GM23338 (cell line): ENCODE results near the gene TCF20. TPM values are rescaled to one million over a fixed set of nuclear protein-coding genes. Genes with fewer than 3 reads are reported as not detected.

Source experiments
- ATAC-seq: fragments of 200-7000 bp; cut with Tn5 transposase; 3 replicates; pipeline ENCODE4 v1.9.1; 2020
- DNase-seq: peaks from one replicate; pipeline ENCODE4 v3.0.0-alpha.2; 2015; ENCODE audit warnings: low spot score
- H2AFZ ChIP-seq: fragments of 200-600 bp; sonication (generic); 2 replicates; pipeline ENCODE4 v1.8.0; 2016; ENCODE audit warnings: antibody characterized with exemption, mild to moderate bottlenecking, moderate library complexity
- H3F3A ChIP-seq: fragments of 200-600 bp; sonication (generic); replicated peaks from 2 replicates; pipeline ENCODE4 v1.8.0; 2017; ENCODE audit warnings: antibody characterized with exemption, mixed run types, low read depth
- H3K27ac ChIP-seq: fragments of 200-600 bp; sonication (generic); 2 replicates; pipeline ENCODE4 v1.6.1; 2016; ENCODE audit warnings: low read depth
- H3K27me3 ChIP-seq: fragments of 200-600 bp; sonication (generic); 2 replicates; pipeline ENCODE4 v1.8.0; 2016; ENCODE audit warnings: mild to moderate bottlenecking, mixed run types, moderate library complexity; ENCODE audit not compliant: insufficient read depth
- H3K36me3 ChIP-seq: fragments of 200-600 bp; sonication (generic); 2 replicates; pipeline ENCODE4 v1.8.0; 2016; ENCODE audit warnings: mild to moderate bottlenecking; ENCODE audit not compliant: insufficient read depth
- H3K4me1 ChIP-seq: fragments of 200-600 bp; sonication (generic); 2 replicates; pipeline ENCODE4 v1.8.0; 2016; ENCODE audit warnings: mild to moderate bottlenecking, moderate library complexity; ENCODE audit not compliant: insufficient read depth
- H3K4me2 ChIP-seq: fragments of 200-600 bp; sonication (generic); 2 replicates; pipeline ENCODE4 v1.7.1; 2017; ENCODE audit warnings: mixed run types
- H3K4me3 ChIP-seq: fragments of 200-600 bp; sonication (generic); 2 replicates; pipeline ENCODE4 v1.6.1; 2016; ENCODE audit warnings: mixed run types
- H3K79me2 ChIP-seq: fragments of 200-600 bp; sonication (generic); replicated peaks from 2 replicates; pipeline ENCODE4 v1.8.0; 2017; ENCODE audit warnings: mild to moderate bottlenecking; ENCODE audit not compliant: insufficient read depth
- H3K9me2 ChIP-seq: fragments of 200-600 bp; sonication (generic); 2 replicates; pipeline ENCODE4 v1.8.0; 2017; ENCODE audit not compliant: insufficient read depth
- H4K20me1 ChIP-seq: fragments of 200-600 bp; sonication (generic); replicated peaks from 2 replicates; pipeline ENCODE4 v1.8.0; 2017; ENCODE audit warnings: mild to moderate bottlenecking; ENCODE audit not compliant: insufficient read depth
- H3K27ac Mint-ChIP-seq: 2 replicates; pipeline ENCODE4 v1.8.0; 2020; ENCODE audit warnings: inconsistent platforms, mild to moderate bottlenecking, moderate library complexity, mixed read lengths
- H3K27me3 Mint-ChIP-seq: 3 replicates; pipeline ENCODE4 v1.8.0; 2022; ENCODE audit warnings: low read depth, mild to moderate bottlenecking, moderate library complexity, mixed read lengths, inconsistent platforms; ENCODE audit not compliant: insufficient read depth, poor library complexity
- H3K36me3 Mint-ChIP-seq: 3 replicates; pipeline ENCODE4 v1.8.0; 2021; ENCODE audit warnings: low read depth, mild to moderate bottlenecking, inconsistent platforms, moderate library complexity, mixed read lengths
- H3K4me1 Mint-ChIP-seq: 3 replicates; pipeline ENCODE4 v1.8.0; 2020; ENCODE audit warnings: mild to moderate bottlenecking, inconsistent platforms, mixed read lengths
- H3K4me3 Mint-ChIP-seq: 3 replicates; pipeline ENCODE4 v1.8.0; 2021; ENCODE audit warnings: moderate library complexity, mild to moderate bottlenecking, inconsistent platforms, mixed read lengths
- H3K9me3 Mint-ChIP-seq: 3 replicates; pipeline ENCODE4 v1.8.0; 2020; ENCODE audit warnings: moderate library complexity, mild to moderate bottlenecking, inconsistent platforms, mixed read lengths
- CREB1 ChIP-seq: fragments of 250-450 bp; sonication (Bioruptor Pico); IDR thresholded peaks from 2 replicates; pipeline ENCODE4 v1.5.0; 2020; ENCODE audit warnings: low read depth, mild to moderate bottlenecking, moderate library complexity
- ETS1 ChIP-seq: IDR thresholded peaks from 2 replicates; pipeline ENCODE4 v1.6.1; 2016; ENCODE audit warnings: antibody characterized with exemption
- EZH2 ChIP-seq: fragments of 200-600 bp; sonication (generic); IDR thresholded peaks from one replicate; pipeline ENCODE4 v1.8.0; 2017; ENCODE audit warnings: antibody characterized with exemption, mild to moderate bottlenecking, low read depth; ENCODE audit not compliant: unreplicated experiment
- EZH2phosphoT487 ChIP-seq: fragments of 200-600 bp; sonication (generic); IDR thresholded peaks from one replicate; pipeline ENCODE4 v1.8.1; 2018; ENCODE audit warnings: antibody characterized with exemption; ENCODE audit not compliant: unreplicated experiment
- JUNB ChIP-seq: IDR thresholded peaks from one replicate; pipeline ENCODE4 v1.6.1; 2016; ENCODE audit warnings: antibody characterized with exemption; ENCODE audit not compliant: unreplicated experiment
- NANOG ChIP-seq: IDR thresholded peaks from 2 replicates; pipeline ENCODE4 v1.6.1; 2016; ENCODE audit warnings: antibody characterized with exemption, borderline replicate concordance
- POLR2AphosphoS5 ChIP-seq: IDR thresholded peaks from 2 replicates; pipeline ENCODE4 v1.6.1; 2016; ENCODE audit warnings: antibody characterized with exemption, low read depth
- REST ChIP-seq: IDR thresholded peaks from one replicate; pipeline ENCODE4 v1.6.1; 2018; ENCODE audit warnings: antibody characterized with exemption; ENCODE audit not compliant: unreplicated experiment
- ZNF114 ChIP-seq: fragments of 250-450 bp; sonication (Bioruptor Pico); IDR thresholded peaks from 2 replicates; pipeline ENCODE4 v1.5.0; 2020; ENCODE audit warnings: mild to moderate bottlenecking, moderate library complexity
- ZNF331 ChIP-seq: fragments of 250-450 bp; sonication (Bioruptor Pico); IDR thresholded peaks from 2 replicates; pipeline ENCODE4 v1.5.0; 2020; ENCODE audit warnings: low read depth, mild to moderate bottlenecking, moderate library complexity
- polyA plus RNA-seq: library from polyadenylated mRNA; unstranded; fragments of >200 nt; fragmentation: Nextera tagmentation; extraction: Ambion mirVana; gene quantifications from 2 replicates; pipeline ENCODE4 v1.2.1, GENCODE V29; 2016
- total RNA-seq: library from RNA; depleted of rRNA; stranded (reverse); fragments of >200 nt; shearing (Covaris generic); gene quantifications from 2 replicates; pipeline ENCODE4 v1.2.3, GENCODE V29; 2014
- TF ChIP-seq, protein P1 (sequence below), 2 experiments: fragments of 200-600 bp in 1 of 2; sonication (generic) in 1 of 2; conservative IDR thresholded peaks; 2 replicates each; pipeline versions ENCODE4 v1.5.1 to v1.6.1; 2016 to 2017; ENCODE audit warnings: antibody characterized with exemption in 2 of 2, low read depth in 2 of 2, mild to moderate bottlenecking in 2 of 2, moderate library complexity in 1 of 2
- TF ChIP-seq, protein P2 (sequence below): fragments of 250-450 bp; sonication (Bioruptor Pico); IDR thresholded peaks from 2 replicates; pipeline ENCODE4 v1.5.0; 2020; ENCODE audit warnings: mild to moderate bottlenecking, moderate library complexity

The TCF20 gene
- total and polyA plus RNA-seq, 2 experiments from 2014 or later: 6.4 to 68.7 TPM

DNA sequence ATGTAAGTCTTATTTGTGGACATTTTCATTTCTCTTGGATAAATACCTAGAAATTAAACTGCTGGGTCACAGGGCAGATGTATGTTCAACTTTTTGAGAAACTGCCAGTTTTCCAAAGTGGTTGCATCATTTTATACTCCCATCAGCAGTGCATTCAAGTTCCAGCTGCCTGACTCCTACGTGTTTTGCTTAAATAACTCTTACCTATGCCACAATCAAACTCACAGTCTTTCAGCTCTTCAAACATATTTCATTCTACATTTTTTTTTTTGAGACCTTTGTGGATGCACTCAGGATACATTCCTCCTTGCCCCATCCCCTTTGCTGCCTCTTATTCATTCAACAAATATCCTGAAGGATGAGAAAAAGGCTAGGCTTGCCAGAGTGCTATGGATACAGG is 9.2 kb downstream of the TCF20 start:
- H3K9me3 Mint-ChIP-seq: no peaks in the 10 kb centered on the region
- peaks cover 99% of the 10 kb centered on the region for H4K20me1 ChIP-seq

More for the DNA sequence above, 9.2 kb downstream of the TCF20 start:
- H3K4me1 ChIP-seq: peaks cover 23% of the 10 kb centered on the region
- no peak for DNase-seq
- no peaks in the 10 kb centered on the region for H3F3A ChIP-seq
- no peaks in the 10 kb centered on the region for H3K9me2 ChIP-seq
- Mint-ChIP-seq H3K27me3 (peaks cover 13% of the 10 kb centered on the region), H3K4me3 (no peak overlapping the region), H3K4me1 (peaks cover 36% of the 10 kb centered on the region), H3K36me3 (no peaks in the 10 kb centered on the region), H3K27ac (no peak overlapping the region)
- ATAC-seq: no peak
- no peak overlapping the region for H3K4me2 ChIP-seq
- H3K27ac ChIP-seq: no peak overlapping the region
- H3K36me3 ChIP-seq: no peaks in the 10 kb centered on the region
- H3K4me3 ChIP-seq: no peak overlapping the region
- no peak overlapping the region for H2AFZ ChIP-seq
- H3K79me2 ChIP-seq: peaks cover 98% of the 10 kb centered on the region
- peaks cover 53% of the 10 kb centered on the region for H3K27me3 ChIP-seq
- TF ChIP-seq POLR2AphosphoS5 (no peak), ETS1 (no peak), ZNF331 (CRISPR knock-in tag) (no peak), REST (no peak), JUNB (no peak), ZNF114 (CRISPR knock-in tag) (no peak), EZH2 (no peak), NANOG (no peak), CREB1 (CRISPR knock-in tag) (no peak), EZH2phosphoT487 (no peak)
- TF ChIP-seq, protein P1, sequence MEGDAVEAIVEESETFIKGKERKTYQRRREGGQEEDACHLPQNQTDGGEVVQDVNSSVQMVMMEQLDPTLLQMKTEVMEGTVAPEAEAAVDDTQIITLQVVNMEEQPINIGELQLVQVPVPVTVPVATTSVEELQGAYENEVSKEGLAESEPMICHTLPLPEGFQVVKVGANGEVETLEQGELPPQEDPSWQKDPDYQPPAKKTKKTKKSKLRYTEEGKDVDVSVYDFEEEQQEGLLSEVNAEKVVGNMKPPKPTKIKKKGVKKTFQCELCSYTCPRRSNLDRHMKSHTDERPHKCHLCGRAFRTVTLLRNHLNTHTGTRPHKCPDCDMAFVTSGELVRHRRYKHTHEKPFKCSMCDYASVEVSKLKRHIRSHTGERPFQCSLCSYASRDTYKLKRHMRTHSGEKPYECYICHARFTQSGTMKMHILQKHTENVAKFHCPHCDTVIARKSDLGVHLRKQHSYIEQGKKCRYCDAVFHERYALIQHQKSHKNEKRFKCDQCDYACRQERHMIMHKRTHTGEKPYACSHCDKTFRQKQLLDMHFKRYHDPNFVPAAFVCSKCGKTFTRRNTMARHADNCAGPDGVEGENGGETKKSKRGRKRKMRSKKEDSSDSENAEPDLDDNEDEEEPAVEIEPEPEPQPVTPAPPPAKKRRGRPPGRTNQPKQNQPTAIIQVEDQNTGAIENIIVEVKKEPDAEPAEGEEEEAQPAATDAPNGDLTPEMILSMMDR (conservative IDR thresholded peaks at IDR 0.05; ENCODE audit: low read depth in 2 of 2): no peak
- TF ChIP-seq, protein P2, sequence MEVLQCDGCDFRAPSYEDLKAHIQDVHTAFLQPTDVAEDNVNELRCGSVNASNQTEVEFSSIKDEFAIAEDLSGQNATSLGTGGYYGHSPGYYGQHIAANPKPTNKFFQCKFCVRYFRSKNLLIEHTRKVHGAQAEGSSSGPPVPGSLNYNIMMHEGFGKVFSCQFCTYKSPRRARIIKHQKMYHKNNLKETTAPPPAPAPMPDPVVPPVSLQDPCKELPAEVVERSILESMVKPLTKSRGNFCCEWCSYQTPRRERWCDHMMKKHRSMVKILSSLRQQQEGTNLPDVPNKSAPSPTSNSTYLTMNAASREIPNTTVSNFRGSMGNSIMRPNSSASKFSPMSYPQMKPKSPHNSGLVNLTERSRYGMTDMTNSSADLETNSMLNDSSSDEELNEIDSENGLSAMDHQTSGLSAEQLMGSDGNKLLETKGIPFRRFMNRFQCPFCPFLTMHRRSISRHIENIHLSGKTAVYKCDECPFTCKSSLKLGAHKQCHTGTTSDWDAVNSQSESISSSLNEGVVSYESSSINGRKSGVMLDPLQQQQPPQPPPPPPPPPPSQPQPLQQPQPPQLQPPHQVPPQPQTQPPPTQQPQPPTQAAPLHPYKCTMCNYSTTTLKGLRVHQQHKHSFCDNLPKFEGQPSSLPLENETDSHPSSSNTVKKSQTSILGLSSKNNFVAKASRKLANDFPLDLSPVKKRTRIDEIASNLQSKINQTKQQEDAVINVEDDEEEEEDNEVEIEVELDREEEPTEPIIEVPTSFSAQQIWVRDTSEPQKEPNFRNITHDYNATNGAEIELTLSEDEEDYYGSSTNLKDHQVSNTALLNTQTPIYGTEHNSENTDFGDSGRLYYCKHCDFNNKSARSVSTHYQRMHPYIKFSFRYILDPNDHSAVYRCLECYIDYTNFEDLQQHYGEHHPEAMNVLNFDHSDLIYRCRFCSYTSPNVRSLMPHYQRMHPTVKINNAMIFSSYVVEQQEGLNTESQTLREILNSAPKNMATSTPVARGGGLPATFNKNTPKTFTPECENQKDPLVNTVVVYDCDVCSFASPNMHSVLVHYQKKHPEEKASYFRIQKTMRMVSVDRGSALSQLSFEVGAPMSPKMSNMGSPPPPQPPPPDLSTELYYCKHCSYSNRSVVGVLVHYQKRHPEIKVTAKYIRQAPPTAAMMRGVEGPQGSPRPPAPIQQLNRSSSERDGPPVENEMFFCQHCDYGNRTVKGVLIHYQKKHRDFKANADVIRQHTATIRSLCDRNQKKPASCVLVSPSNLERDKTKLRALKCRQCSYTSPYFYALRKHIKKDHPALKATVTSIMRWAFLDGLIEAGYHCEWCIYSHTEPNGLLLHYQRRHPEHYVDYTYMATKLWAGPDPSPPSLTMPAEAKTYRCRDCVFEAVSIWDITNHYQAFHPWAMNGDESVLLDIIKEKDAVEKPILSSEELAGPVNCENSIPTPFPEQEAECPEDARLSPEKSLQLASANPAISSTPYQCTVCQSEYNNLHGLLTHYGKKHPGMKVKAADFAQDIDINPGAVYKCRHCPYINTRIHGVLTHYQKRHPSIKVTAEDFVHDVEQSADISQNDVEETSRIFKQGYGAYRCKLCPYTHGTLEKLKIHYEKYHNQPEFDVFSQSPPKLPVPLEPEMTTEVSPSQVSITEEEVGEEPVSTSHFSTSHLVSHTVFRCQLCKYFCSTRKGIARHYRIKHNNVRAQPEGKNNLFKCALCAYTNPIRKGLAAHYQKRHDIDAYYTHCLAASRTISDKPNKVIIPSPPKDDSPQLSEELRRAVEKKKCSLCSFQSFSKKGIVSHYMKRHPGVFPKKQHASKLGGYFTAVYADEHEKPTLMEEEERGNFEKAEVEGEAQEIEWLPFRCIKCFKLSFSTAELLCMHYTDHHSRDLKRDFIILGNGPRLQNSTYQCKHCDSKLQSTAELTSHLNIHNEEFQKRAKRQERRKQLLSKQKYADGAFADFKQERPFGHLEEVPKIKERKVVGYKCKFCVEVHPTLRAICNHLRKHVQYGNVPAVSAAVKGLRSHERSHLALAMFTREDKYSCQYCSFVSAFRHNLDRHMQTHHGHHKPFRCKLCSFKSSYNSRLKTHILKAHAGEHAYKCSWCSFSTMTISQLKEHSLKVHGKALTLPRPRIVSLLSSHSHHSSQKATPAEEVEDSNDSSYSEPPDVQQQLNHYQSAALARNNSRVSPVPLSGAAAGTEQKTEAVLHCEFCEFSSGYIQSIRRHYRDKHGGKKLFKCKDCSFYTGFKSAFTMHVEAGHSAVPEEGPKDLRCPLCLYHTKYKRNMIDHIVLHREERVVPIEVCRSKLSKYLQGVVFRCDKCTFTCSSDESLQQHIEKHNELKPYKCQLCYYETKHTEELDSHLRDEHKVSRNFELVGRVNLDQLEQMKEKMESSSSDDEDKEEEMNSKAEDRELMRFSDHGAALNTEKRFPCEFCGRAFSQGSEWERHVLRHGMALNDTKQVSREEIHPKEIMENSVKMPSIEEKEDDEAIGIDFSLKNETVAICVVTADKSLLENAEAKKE (CRISPR knock-in tag): no peak
